ENCODE results near the gene GLT8D1.

DNA sequence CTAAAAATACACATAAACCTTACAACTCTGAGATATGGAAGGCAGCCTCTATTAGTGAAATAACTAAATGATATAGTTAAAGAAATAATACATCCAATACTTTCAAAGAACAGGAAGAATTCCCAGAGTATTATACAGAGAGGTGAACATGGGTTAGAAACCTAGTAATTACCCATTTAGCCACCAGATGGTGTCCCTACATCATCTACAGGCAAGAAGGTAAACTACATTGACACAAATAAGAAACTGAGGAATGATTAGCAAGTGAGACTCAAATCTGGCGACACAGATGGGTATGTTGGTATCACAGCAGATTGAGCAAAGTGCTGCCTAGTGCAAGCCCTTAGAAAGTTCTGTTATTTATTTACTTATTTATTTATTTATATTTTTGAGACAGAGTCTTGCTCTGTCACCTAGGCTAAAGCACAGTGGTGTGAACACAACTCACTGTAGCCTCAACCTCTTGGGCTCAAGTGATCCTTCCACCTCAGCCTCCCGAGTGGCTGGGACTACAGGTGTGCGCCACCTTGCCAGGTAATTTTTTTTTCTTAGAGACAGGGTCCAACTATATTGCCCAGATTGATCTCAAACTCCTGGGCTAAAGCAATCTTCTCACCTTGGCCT is 36.9 kb upstream of the GLT8D1 start:
- TF ChIP-seq GATA2 (IDR thresholded peaks at IDR 0.05; ENCODE audit: low read depth, low read length), result no peak
- no peak for TF ChIP-seq GATA3 (IDR thresholded peaks at IDR 0.05; ENCODE audit: low read depth, low read length)
